H7 (cell line): Measurements from ENCODE around the gene KIF7. TPM values are rescaled to one million over a fixed set of nuclear protein-coding genes. Genes with fewer than 3 reads are reported as not detected.
"Not testable (repeated sequence)": the region's sequence is repeated elsewhere in the genome, so short reads cannot be mapped to it uniquely, and the experiment has no call there.

Source experiments
- DNase-seq: peaks from one replicate; pipeline ENCODE4 v3.0.0; 2012
- H3K27me3 ChIP-seq: 2 replicates; pipeline ENCODE4 v1.6.0; 2011; ENCODE audit warnings: mild to moderate bottlenecking, low read length; ENCODE audit not compliant: control insufficient read depth, insufficient read depth
- H3K36me3 ChIP-seq: replicated peaks from 2 replicates; pipeline ENCODE4 v1.5.1; 2011; ENCODE audit warnings: low read length; ENCODE audit not compliant: control insufficient read depth, insufficient read depth
- H3K4me3 ChIP-seq: 2 replicates; pipeline ENCODE4 v1.5.1; 2011; ENCODE audit warnings: low read depth, mild to moderate bottlenecking, control low read depth, low read length, moderate library complexity; ENCODE audit not compliant: insufficient read depth
- total RNA-seq: library from RNA; depleted of rRNA; stranded (reverse); fragments of >200 nt; shearing (Covaris generic); gene quantifications from 2 replicates; pipeline ENCODE4 v1.2.3, GENCODE V29; 2014

The KIF7 gene
- total RNA-seq, 1 experiment from 2014 or later = 7.8 TPM

DNA sequence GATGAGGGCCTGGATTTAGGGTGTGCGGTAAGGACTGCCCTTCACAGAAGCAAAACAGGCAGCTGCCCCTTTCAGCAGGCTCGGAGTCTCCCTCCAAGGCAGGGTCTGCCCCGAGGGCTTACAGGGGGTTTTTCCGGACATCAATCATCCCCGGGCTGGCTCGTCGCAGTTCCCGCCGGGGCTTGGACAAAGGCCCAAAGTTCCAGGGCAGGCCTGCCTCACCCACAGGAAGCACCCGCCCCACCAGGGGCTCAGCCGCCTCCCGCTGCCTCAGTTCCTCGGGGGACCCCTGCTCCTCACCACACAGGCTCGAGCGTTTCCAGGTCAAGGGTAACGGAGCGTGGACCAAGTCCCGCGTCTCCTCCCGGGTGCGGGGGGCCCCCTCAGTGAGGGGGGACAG is 27.0 kb downstream of the KIF7 start:
- Histone ChIP-seq H3K36me3 (peaks cover 72% of the 10 kb centered on the region), H3K27me3 (no peaks in the 10 kb centered on the region), H3K4me3 (no peak overlapping the region)
- peak; percentile 57 for DNase-seq

DNA sequence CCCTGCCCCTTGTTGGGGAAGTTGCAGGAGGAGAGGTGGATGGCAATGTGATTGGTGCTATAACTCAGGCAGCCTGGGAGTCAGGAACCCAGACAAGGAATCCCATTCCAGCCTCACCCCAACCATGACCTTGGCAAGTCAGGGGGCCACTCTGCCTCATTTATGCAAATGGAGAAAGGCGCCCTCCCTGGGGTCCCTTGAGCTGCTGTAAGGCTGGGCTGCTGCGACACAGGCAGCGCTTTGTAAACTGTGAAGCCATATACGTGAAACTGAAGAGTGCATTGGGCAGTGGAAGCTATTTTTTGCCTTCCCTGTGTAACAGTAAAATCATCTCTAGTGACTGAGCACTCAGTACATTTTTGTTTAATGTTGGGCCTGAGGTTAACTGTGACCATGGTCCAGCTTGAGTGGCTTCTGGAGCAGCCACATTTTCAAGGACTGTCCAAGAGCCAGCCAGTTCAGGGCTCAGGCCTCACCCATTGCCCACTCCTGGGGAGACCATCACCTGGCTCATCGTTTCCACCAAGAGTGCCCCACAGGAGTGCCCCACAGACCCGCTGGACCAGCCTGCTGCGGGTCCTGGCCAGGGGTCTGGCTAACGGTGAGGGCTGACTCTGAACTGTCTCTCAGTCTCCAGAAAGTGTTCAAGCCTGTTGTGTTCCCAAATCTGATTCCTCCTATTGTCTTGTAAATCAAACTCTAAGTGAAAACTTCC is 27.9 kb downstream of the KIF7 start:
- H3K27me3 ChIP-seq = no peaks in the 10 kb centered on the region
- DNase-seq = peak; percentile 32
- H3K4me3 ChIP-seq = no peak overlapping the region
- peaks cover 78% of the 10 kb centered on the region for H3K36me3 ChIP-seq

DNA sequence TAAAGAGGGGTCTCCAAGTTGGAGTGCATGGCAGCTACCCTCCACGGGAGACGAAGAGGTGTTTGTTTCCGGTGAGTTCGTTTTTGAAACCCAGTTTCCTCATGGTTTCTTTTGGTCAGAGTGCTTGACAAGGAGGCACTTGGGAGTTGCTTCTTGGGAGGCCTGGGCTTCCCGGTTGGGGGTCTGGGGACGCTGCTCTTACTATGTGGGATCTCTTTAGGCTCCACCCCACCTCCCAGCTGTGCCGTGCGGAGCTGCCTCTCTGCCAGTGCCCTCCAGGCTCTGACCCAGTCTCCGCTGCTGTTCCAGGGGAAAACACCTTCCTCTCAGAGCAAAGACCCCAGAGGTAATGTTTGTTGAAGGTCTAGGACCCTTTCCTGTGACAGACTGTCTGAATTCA is 29.6 kb downstream of the KIF7 start:
- Histone ChIP-seq H3K27me3 (no peaks in the 10 kb centered on the region), H3K36me3 (peaks cover 75% of the 10 kb centered on the region), H3K4me3 (no peak overlapping the region)
- DNase-seq = peak; percentile 43

DNA sequence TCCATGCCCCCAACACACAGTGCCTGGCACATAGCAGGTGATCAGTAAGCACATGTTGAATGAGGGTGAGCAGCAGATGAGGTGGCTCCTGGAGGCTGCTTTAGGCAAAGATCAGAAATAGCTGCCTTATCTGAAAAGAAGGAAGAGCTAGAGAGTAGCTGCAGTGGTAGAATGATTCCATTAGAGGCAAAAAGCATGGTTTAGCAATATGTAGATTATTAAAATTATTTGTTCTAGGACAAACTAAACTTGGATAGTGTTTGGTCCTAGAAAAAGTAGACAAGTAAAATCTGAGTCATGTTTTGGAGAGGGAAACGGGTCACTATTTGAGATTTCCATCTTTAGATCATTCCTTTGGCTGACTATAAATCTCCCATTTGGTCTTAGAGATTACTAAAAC is 32.1 kb downstream of the KIF7 start:
- H3K36me3 ChIP-seq = peaks cover 64% of the 10 kb centered on the region
- H3K27me3 ChIP-seq = no peaks in the 10 kb centered on the region
- H3K4me3 ChIP-seq = no peak overlapping the region
- no peak for DNase-seq

DNA sequence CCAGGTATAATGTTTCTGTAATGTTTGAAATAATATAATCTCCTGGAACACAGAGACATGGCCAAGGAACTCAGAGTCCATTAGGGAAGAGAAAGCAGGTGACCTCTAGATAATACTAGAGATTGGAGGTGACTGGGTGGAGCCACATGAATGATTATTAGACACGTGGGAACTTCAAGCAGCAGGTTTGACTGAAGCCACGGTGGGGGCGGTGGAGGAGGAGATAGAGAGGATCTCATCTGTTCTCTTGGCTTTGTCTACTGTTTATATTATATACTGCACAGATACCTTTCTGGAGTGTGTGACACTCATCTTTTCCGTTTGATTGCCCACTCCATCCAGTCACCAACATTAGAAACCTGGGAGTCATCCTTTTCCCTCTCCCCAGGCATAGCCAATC is 33.7 kb downstream of the KIF7 start:
- DNase-seq = no peak
- Histone ChIP-seq H3K4me3 (no peak overlapping the region), H3K27me3 (no peaks in the 10 kb centered on the region), H3K36me3 (peaks cover 61% of the 10 kb centered on the region)

DNA sequence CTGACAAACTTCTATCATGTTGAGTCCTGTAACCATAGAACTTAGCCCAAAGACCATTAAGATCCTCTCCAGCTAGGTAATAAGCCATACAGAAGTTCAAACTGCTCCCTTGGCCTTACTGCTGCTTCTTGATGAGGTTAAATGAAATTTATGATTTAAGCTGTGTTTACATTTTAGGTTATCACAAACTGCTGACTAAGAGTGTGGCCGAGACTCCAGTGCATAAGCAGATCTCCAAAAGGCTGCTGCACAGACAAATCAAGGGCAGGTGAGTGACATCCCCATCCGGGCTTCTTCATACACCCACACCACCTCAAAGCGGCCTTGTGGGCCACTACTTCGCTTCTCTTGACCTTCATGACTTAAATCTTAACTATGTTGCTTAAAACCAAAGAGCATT is 39.0 kb downstream of the KIF7 start:
- Histone ChIP-seq H3K27me3 (no peaks in the 10 kb centered on the region), H3K36me3 (peaks cover 37% of the 10 kb centered on the region), H3K4me3 (no peak overlapping the region)
- DNase-seq = no peak

DNA sequence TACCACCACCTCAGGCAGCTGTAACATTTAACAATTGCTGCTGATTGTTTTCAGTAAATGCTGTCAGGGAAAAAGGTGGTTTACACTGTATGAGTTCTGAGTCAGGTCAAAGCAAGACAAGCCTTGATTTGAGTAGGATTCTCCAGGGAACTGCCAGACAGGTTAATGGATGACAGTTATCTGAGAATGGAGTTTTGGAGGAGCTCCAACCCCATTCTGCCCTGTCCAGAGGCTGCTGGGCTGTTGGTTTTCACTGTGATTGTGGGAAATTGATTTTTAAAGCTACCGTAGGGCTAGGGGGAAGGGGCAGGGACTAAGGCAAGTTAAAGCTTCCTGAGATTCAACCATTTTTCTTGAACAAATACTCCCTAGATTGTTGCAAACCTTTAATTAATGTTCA is 40.1 kb downstream of the KIF7 start:
- no peak for DNase-seq
- H3K36me3 ChIP-seq = peaks cover 39% of the 10 kb centered on the region
- no peak overlapping the region for H3K4me3 ChIP-seq
- no peaks in the 10 kb centered on the region for H3K27me3 ChIP-seq

DNA sequence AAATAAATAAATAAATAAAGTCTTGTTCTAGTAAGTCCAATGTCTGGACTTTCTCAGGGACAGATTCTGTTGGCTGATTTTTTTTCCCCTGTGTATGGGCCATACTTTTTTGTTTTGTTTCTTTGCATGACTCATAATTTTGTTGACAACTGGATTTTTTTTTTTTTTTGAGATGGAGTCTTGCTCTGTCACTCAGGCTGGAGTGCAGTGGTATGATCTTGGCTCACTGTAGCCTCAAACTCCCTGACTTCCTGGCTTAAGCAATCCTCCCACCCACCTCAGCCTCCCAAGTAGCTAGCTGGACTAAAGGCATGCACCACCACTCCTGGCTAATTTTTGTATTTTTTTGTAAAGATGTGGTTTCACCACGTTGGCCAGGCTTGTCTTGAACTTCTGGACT is 41.1 kb downstream of the KIF7 start:
- Histone ChIP-seq H3K36me3 (peaks cover 37% of the 10 kb centered on the region), H3K27me3 (no peaks in the 10 kb centered on the region), H3K4me3 (no peak overlapping the region)
- no peak for DNase-seq

DNA sequence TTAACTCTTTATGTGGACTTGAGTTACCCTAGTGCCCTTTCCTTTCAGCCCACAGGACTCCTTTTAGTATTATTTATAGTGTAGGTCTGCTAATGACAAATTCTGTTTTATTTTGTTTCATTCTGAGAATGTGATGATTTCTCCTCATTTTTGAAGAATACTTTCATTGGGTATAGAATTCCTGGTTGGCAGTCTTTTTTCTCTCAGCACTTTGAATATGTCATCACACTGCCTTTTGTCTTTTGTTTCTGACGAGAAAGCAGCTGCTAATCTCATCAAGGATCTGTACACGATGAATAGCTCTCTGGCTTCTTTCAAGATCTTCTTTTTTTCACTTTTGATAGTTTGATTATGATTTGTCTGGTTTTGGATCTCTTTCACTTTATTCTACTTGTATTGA is 42.2 kb downstream of the KIF7 start:
- no peaks in the 10 kb centered on the region for H3K27me3 ChIP-seq
- no peak for DNase-seq
- H3K36me3 ChIP-seq = peaks cover 34% of the 10 kb centered on the region
- H3K4me3 ChIP-seq = no peak overlapping the region

DNA sequence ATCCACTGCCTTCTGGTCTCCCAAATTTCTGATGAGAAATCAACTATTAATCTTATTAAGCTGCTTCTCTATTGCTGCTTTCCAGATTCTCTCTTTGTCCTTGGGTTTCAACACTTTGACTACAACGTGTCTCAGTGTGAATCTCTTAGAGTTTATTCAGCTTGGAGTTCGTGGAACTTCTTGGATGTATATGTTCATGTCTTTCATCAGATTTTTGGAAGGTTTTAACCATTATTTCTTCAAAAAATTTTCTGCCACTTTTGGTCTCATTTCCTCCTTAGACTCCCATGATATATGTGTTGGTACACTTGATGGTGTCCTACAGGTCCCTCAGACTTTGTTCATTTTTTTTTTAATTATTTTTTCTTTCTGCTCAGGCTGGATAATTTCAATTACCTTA is 44.0 kb downstream of the KIF7 start:
- H3K36me3 ChIP-seq = peaks cover 28% of the 10 kb centered on the region
- DNase-seq = no peak
- H3K4me3 ChIP-seq = no peak overlapping the region
- no peaks in the 10 kb centered on the region for H3K27me3 ChIP-seq

DNA sequence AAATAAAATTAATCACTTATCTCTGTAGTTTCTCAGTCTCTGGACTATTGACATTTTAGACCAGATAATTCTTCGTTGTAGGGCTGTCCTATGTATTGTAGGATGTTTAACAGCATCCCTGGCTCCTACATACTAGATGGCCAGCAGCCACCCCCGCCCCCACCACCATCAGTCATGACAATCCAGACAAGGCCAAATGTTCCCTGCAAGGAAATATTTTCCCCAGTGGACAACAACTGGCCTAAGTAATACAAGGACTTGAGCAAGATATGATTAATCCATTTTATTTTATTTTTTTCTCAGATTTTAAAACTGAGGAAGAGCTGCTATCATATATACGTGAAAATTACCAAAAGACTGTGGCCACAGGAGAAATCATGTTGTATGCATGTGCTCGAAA is 56.2 kb downstream of the KIF7 start:
- DNase-seq = no peak
- Histone ChIP-seq H3K4me3 (no peak overlapping the region), H3K36me3 (peaks cover 52% of the 10 kb centered on the region), H3K27me3 (no peaks in the 10 kb centered on the region)

DNA sequence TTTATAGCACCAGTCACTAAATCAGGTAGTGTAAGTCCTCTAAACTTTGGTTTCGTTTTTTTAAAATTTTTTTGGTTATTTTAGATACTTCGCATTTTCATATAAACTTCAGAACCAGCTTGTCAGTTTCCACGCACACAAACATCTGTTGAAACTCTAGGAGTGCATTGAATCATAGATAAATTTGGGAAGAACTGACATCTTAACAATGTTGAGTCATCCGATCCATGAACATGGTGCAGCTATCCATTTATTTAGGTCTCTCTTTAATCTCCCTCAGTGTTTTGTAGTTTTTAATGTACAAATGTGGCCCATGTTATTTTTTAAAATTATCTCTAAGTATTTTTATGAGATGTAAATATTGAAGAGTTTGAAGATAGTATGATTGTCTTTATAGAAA is 62.2 kb downstream of the KIF7 start:
- no peaks in the 10 kb centered on the region for H3K27me3 ChIP-seq
- H3K36me3 ChIP-seq = peaks cover 42% of the 10 kb centered on the region
- DNase-seq = no peak
- no peak overlapping the region for H3K4me3 ChIP-seq

DNA sequence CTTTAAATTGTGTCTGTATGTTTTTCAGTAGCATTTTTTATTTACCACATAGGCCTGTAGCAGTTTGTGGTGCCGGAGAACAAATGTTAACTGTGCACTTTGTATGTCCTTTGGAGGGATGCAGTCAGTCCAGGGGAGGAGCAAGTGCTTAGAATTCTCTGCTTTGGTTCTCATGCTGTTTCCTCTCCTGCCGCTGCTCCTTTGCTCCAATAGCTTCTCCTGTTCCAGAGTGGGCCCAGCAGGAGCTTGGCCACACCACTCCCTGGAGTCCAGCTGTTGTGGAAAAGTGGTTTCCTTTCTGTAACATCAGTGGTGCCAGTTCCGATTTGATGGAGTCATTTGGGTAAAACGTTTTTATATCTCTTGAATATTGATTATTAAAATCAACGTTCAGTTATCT is 63.4 kb downstream of the KIF7 start:
- no peaks in the 10 kb centered on the region for H3K27me3 ChIP-seq
- no peak for DNase-seq
- peaks cover 54% of the 10 kb centered on the region for H3K36me3 ChIP-seq
- no peak overlapping the region for H3K4me3 ChIP-seq

DNA sequence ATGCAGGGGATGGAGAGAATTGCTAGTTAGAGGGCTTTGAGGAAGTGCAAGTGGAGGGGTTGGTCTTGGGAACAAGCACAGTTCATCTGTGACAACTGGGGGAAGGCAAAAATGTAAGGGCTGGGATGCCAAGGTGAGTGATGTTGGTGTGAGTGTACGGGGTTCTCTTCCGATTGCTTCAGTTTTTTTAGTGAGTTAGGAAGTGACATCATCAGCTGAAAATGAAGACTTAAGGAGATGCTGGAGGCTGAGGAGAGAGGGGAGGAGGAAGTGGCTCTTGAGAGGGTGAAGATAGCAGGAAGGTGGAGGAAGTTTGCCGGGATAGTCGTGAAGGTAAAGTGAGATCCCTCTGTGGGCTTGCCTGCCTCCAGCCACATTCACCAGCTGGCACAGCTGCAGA is 67.3 kb downstream of the KIF7 start:
- no peak for DNase-seq
- H3K27me3 ChIP-seq = no peaks in the 10 kb centered on the region
- H3K4me3 ChIP-seq = no peak overlapping the region
- H3K36me3 ChIP-seq = peaks cover 68% of the 10 kb centered on the region

DNA sequence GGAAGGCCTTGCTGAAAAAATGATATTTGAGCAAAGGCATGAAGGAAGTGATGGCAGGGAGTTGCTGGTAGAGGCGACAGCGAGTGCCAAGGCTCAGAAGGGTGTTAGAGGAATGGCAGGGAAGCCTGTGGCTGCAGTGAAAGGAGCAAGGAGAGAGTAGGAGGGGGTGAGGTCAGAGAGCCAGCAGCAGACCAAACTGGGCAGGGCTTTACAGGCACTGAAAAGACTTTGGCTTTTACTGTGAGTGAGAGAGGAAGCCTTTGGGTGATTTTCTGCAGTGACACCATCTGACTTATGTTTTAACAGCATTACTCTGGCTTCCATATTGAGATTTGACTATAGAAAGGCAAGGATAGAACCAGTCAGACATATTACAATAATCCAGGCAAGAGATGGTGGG is 68.6 kb downstream of the KIF7 start:
- DNase-seq = no peak
- Histone ChIP-seq H3K36me3 (peaks cover 68% of the 10 kb centered on the region), H3K4me3 (no peak overlapping the region), H3K27me3 (no peaks in the 10 kb centered on the region)

DNA sequence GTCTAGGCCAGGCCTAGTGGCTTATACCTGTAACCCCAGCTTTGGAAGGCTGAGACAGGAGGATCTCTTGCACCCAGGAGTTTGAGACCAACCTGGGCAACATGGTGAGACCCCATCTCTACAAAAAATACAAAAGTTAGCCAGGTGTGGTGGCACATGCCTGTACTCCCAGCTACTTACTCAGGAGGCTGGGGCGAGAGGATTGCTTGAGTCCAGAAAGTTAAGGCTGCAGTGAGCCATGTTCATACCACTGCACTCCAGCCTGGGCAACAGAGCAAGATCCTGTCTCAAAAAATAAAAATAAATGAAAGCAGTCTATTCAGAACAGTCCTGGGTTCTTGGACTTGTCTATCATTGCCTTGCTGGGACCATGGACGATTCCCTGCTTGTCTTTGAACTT is 74.5 kb downstream of the KIF7 start:
- not testable (repeated sequence) for DNase-seq, H3K27me3 ChIP-seq, H3K4me3 ChIP-seq
- peaks cover 32% of the 10 kb centered on the region for H3K36me3 ChIP-seq
